ENCODE results near the gene SUN5.

The SUN5 gene

DNA sequence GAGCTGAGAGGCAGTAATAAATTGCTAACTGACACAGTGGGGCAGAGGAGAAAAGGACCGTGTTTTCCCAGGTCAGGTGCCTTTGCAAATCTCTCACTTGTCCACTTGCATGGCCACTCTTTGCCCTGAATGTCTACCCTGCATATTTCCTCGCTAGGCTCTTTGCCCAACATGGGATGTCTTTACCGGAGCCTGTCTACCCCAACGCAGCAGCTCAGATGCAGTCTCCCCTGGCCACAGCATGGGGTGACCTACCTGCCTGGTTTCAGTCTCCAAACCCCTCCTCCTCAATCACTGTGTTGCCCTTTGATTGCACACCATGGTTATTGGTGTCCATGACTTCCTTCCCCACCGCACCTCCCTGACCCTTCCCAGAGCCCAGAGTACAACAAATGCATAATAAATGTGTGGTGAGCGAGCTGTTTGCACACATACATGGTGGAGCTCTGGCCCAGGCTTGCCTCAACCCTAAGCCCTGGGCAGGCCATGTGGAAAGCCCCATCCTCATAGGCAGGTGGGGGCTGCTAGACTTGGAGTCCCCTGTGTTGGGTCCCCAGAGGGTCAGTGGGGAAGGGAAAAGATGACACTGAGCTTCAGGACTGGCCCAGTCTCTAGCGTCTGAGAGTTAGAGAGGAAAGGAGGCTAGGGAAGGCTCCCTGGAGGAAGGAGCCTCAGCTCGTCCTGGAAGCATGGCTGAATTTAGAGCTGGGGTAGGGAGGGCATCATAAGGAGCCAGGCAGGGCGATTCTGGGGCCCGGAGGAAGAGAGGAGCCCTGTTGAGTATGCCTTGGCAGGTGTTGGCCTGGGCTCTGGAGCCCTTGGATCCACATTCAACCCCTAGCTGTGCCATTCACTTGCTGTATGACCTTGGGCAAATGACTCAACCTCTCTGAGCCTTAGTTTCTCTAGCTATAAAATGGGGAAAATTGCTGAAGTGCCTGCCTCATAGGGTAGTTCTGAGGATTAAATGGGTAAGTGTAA lies 22.8 kb upstream of the SUN5 start:
- no peak for DNase-seq (ENCODE audit: low read depth)

GRCh38 chr20:33026072-33026778 lies 22.0 kb upstream of the SUN5 start:
- DNase-seq (ENCODE audit: low read depth): no peak

DNA sequence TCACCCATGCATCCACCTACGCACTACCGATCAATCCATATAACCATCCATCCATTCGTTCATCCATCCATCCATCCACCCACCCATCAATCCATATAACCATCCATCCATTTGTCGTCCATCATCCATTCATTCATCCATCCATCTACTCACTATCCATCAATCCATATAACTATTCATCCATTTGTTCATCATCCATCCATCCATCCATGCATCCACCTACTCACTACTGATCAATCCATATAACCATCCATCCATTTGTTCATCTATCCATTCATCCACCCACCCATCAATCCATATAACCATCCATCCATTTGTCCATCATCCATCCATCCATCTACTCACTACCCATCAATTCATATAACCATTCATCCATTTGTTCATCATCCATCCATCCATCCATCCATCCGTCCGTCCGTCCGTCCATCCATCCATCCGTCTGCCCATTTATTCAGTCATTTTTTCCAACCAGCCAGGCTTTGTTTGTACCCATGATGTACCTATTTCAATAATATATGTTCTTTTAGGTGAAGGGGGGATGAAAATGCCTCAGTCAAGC lies 21.2 kb upstream of the SUN5 start:
- DNase-seq (ENCODE audit: low read depth): no peak

DNA sequence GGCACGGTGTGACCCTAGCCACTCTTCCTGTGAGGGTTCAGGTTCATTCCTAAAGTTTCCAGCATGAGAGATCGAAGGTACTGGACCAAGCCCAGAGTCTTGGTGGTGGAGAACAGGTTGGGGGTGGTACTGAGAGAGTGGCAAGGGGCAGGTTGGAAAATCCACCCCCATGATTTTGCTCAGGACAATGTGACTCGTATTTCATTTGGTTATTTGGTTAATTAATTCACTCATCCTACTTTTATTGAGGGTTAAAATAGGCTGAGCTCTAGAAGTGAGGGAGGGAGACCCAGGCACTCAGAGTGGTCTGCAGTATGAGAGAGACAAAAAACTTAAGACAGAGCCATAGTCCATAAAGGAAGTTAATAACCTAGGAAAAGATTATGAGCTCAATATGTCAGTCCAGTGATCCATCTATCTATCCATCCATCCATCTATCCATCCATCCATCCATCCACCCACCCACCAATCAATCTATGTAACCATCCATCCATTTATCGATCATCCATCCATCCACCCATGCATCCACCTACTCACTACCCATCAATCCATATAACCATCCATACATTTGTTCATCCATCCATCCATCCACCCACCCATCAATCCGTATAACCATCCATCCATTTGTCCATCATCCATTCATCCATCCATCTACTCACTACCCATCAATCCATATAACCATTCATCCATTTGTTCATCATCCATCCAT lies 20.5 kb upstream of the SUN5 start:
- no peak for DNase-seq (ENCODE audit: low read depth)

- no peak for DNase-seq (ENCODE audit: low read depth)
These were observed 20.0 kb upstream of the SUN5 start for GRCh38 chr20:33024243-33024560.

DNA sequence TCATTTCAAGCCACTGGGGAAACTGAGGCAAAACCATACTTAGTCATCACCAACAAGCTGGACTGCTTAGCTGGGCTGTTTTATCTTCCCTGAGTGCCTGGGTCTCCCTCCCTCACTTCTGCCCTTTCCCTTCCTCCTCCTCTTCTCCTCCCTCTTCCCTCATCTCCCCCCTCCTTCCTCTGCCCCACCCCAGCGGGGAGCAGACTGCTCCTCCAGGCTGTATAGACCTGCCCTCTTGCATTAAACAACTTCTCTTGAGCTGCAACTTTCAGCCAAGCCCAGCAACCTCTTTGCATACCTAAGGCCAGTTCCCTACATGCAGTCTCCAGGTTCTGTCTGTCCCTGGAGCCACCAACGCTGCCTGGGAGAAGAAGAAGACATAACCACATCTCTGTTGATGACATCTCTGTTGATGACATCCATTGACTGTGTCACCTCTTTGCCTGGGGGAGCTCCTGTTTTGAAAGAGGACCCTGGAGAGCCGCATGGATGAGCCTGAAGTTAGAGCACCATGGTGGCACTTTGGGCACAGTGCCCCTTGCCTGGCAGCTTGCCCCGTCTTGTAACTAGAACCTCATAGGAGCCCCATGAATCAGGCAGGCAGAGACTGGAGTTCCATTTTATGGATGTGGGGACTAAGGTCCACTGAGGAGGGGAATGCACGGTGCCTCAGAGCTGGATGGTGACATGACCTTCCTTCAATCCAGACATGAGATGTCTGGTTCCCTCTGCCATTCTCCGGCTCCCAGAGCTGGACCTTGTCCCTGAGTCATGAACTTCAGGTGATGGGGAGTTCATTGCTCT lies 19.4 kb upstream of the SUN5 start:
- DNase-seq (ENCODE audit: low read depth): no peak

GRCh38 chr20:33022694-33023438 lies 18.6 kb upstream of the SUN5 start:
- no peak for DNase-seq (ENCODE audit: low read depth)

DNA sequence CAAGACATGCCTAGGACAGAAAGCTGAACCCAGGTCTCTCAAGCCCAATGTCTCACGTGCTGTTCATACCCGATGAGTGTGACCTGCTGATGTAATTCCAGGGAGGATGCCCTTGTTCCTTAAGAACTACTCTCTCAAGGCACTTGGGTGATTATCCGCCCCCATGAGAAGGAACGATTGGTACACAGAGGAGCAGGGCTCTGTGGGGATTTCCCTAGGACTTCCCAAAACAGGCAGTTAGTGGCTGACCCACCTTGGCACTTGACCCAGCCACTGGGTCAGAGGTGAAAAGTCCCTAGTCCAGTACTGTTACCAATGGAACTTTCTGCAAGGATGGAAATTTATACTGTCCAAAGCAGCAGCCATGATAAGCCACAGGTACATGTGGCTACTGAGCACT lies 18.1 kb upstream of the SUN5 start:
- no peak for DNase-seq (ENCODE audit: low read depth)

DNA sequence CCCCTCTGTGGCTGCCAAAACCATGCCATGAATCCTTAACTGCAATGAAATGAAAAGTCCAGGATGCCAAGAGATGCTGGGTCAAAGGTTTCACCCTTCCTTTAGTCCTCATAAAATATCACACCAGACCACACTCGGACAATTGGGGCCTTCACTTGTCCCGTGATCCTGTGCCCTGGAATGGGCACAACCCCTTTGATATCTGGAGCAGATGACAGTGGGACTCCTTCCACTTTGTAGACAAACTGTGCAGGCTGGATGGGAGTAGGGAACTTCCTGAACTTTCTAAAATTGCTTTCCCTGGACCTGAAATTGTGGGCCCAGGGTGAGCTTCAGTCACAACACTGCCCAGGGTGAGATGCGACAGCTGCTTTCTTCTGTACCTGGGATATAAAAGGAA lies 17.6 kb upstream of the SUN5 start:
- no peak for DNase-seq (ENCODE audit: low read depth)

DNA sequence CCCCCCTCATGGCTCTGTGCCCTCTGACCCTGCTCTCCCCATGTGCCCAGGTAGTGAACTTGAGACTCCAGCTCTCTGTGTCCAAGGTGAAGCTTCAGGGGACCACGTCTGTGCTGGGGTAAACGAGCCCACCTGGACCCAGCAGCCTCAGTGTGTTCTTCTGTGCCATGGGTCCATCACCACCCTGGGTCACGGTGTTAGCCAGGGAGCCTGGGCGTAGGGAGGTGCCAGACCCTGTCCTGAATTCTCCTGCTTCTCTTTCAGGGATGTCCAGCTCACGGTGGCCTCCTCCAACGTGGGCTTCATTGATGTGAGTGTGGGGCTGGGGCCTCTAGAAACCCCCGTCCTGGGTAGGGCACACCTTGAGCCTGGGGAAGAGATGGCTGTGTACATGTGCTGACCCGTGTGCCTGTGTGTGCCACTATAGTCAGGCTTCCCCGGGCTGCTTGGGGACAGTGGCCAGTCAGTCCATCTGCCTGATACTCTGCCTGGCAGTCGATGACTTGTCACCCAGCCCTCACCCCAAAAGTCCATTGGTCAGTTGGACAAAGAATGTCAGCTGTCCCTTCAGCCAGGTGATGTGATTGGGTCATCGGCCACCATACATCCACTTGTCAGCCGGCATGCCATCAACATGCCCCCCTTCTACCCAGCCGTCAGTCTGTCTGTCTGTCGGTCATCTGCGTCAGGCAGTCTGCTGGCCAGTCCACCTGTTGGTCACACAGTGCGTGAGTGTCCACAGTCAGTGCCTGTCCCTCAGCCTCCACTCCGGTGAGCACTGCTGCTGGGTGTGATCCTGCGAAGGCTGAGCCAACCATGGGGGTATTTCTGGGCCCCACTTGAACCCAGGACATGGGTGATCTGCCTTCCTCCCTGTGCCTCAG lies 16.3 kb upstream of the SUN5 start:
- DNase-seq (ENCODE audit: low read depth): no peak

DNA sequence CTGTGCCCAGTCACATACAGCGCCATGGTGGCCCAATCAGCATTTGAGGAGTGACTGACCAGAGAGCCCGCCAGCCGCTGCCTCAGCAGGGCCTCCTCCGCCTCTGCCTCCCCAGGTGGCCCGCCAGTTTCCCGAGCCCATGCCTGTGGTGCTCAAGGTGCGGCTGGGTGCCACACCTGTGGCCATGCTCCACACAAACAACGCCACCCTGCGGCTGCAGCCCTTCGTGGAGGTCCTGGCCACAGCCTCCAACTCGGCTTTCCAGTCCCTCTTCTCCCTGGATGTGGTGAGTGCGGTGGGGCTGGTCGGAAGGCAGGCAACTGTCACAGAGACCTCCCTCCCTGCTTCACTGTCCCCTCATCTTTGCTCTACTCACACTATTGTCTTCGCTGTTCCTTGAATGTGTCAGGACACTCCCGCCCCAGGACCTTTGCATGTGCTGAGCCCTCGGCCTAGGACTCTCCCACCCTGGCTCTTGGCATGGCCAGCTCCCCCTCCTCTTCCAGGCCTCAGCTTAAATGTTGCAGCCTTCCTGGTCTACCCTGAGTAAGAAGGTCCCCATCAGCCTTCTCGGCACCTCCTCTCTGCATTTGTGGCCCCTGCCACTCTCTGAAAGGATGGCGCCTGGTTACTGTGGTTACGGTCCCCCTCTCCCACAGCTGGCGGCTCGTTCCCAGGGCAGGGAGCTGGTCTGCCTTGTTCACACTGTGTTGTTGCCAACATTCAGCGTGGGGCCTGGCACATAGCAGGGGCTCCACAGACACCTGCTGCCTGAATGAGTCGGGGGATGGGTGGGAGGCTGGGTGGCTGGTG lies 15.4 kb upstream of the SUN5 start:
- no peak for DNase-seq (ENCODE audit: low read depth)

DNA sequence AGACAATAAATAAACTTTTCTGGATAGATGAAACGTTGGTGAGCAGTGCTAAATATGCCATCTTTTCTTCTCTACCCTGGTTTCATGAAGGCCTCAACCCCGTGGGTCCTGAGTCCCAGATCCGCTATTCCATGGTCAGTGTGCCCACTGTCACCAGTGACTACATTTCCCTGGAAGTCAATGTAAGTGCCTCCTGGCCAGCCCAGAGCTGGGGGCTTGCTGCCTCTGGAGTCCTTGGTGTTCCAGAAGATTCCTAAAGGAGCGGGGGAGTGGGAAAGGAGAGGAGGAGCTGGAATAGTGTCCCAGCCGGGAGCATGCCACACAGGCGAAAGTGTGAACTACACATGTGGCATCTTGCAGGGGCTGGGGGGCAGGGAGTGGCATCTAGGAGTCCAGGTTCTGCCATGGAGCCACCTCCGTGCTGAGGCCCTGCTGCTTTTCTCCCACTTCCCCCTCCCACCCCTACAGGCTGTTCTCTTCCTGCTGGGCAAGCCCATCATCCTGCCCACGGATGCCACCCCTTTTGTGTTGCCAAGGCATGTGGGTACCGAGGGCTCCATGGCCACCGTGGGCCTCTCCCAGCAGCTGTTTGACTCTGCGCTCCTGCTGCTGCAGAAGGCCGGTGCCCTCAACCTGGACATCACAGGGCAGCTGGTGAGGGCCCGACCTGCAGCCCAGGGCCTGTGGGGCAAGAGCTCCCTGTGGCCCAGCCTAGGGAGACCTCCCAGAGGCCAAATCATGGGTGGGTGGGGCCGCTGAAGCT lies 14.1 kb upstream of the SUN5 start:
- DNase-seq (ENCODE audit: low read depth): no peak

DNA sequence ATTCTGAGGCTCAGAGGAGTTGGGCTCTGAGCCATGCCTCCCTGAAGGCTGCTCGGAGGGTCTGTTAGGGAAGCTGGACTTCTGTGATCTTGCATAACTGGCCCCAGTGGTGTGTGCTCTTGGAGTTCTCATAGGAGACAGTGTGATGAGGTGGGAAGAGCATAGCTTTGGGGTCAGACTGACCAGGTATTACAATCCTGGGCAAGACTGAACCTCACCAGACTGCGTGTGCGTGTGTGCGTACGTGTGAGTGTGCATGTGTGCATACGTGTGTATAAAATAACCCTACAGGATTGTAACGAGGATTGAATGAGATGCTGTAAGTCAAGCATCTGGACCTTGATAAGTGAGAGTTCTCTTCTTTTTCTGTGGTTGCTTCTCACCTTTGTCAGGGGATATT lies 13.3 kb upstream of the SUN5 start:
- DNase-seq (ENCODE audit: low read depth): no peak

GRCh38 chr20:33016581-33017109 lies 12.4 kb upstream of the SUN5 start:
- DNase-seq (ENCODE audit: low read depth): no peak

DNA sequence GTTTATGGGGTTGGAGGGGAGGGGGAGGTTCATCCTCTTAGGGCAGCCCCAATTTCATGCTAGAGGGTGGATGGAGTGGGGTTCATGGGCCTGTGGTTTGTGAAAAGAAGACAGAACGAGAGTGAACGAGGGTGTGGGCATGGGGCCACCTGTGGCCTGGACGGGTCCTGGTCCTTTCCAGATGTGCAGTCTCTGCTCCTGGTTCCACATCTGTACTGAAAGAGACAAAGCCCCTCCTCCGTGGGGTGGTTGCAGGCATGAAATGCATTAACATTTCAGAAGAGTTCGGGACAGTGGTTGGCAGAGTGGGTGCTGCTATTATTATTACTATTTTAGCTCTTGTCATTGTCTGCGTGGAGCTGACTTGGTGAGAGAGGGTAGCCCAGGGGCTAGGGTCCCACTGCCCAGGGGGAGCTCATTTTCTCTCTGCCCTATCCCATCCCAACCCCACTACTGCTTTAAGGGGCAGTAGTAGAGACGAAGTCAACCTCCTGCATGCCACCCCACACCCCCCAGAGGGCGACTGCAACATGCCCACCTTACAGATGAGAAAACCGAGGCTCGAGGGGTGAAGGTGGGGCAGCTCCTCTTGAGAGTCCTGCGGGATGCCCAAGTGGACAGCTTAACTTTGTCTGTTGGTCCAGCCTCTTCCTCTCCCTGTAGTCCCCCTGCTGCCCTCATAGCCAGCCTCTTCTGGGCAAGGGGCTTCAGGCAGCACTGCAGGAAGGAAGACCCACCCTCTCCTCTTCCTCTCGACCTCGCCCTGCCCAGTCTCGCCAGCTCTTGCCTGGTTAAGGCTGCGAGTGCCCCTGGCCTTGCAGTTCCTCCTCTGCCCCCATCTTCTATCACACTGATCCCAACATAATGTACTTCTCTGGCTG lies 11.7 kb upstream of the SUN5 start:
- no peak for DNase-seq (ENCODE audit: low read depth)

- DNase-seq (ENCODE audit: low read depth): no peak
These were observed 10.9 kb upstream of the SUN5 start for GRCh38 chr20:33015114-33015484.

Data from GM04504 (cell line).